ENCODE data around the gene PHKG1. TPM values are rescaled to one million over a fixed set of nuclear protein-coding genes. Genes with fewer than 3 reads are reported as not detected.
"Not testable (repeated sequence)": the region's sequence is repeated elsewhere in the genome, so short reads cannot be mapped to it uniquely, and the experiment has no call there.

The PHKG1 gene
- total RNA-seq, 2 experiments from 2014 or later = 2.9 to 3.0 TPM

DNA sequence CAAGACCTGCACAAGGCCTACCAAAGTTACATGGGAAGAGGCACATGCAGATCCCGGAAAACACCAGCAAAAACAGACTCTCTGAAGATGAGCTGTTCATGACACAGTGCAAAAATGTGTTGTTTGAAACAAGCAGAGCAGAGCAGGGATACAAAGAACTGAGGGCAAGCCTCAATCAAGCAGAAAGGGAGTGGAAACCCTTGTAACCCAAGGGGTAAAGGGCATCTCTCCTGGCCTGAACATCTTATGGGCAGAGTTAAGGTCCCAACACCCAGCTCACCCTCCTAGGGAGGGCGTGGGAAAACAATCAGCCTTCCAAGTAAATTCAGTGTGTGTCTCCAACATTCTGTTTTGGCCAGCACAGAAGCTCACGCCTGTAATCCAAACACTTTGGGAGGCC is 52.0 kb downstream of the PHKG1 start:
- intact Hi-C loops (cut with micrococcal nuclease) = no loop called here
- peaks cover 9% of the 10 kb centered on the region for H3K36me3 Mint-ChIP-seq (ENCODE audit: low read depth)
- ChIA-PET CTCF (interaction anchor here (0.9 kb wide), 1 partner anchor 9 kb away, joined by 3 read pairs; no protein-coding TSS in a partner anchor), POLR2A (interaction anchor here (1.8 kb wide), 1 partner anchor 10 kb away, joined by 6 read pairs; the partner anchor contains the start of genes CCT6A and PSPH)
- H3K9me3 Mint-ChIP-seq = no peaks in the 10 kb centered on the region
- no peaks in the 10 kb centered on the region for H3K4me1 Mint-ChIP-seq (ENCODE audit: low read depth)
- TF ChIP-seq, protein P1, sequence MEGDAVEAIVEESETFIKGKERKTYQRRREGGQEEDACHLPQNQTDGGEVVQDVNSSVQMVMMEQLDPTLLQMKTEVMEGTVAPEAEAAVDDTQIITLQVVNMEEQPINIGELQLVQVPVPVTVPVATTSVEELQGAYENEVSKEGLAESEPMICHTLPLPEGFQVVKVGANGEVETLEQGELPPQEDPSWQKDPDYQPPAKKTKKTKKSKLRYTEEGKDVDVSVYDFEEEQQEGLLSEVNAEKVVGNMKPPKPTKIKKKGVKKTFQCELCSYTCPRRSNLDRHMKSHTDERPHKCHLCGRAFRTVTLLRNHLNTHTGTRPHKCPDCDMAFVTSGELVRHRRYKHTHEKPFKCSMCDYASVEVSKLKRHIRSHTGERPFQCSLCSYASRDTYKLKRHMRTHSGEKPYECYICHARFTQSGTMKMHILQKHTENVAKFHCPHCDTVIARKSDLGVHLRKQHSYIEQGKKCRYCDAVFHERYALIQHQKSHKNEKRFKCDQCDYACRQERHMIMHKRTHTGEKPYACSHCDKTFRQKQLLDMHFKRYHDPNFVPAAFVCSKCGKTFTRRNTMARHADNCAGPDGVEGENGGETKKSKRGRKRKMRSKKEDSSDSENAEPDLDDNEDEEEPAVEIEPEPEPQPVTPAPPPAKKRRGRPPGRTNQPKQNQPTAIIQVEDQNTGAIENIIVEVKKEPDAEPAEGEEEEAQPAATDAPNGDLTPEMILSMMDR (IDR thresholded peaks at IDR 0.05) = no peak
- no peak overlapping the region for H3K27ac Mint-ChIP-seq
- no peaks in the 10 kb centered on the region for H3K27me3 Mint-ChIP-seq
- DNase-seq (no peak), ATAC-seq (no peak)
- H3K4me3 Mint-ChIP-seq = no peak overlapping the region

DNA sequence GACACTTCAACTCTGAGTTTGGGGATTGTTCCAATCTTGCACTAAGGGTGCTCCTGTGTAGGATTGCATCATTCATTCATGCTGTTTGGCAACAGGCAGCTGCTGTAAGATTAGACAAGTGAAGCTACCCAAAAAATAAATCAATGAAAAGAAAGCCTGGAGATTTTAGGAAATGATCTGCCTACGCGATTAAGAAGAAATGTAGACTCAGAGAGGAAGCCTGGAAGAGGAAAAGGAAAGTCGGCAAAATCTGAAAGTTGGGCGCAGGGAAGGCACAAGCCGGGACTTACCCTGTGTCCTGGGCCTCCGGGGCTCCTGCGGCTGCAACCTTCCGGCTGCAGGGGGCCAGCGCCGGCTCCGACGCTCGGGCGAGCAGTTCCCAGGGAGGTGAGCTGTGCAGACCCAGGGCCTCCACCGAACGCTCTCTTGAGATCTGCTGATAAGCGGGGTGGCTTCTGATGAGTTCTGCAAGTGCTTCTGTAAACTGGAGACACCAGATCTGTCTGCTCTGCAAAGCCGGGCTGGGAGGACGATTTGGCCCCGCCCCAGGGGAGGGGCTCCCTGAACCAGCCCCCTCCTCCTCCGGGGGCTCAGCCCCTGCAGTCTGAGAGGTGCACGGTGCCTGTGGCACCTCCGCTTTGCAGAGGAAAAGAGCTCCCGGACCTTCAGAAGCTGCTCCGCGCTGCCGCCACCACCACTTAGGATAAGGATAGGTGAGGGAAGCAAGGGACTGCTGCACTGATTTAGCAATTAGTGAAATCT is 58.9 kb downstream of the PHKG1 start:
- TF ChIP-seq, protein P1 (IDR thresholded peaks at IDR 0.05) = no peak
- POLR2A ChIA-PET = interaction anchor here (0.6 to 2.8 kb wide), 5 partner anchors 17 to 499 kb away, joined by 3 to 12 read pairs (median 4); partner anchors contain the start of genes CCT6A and PSPH
- peak; percentile 96 for ATAC-seq
- H3K27ac Mint-ChIP-seq = peak overlapping the region; percentile 81
- no peaks in the 10 kb centered on the region for H3K9me3 Mint-ChIP-seq
- peaks cover 9% of the 10 kb centered on the region for H3K4me1 Mint-ChIP-seq (ENCODE audit: low read depth)
- H3K4me3 Mint-ChIP-seq = peak overlapping the region; percentile 79
- CTCF ChIA-PET = interaction anchor here (1.2 kb wide), 1 partner anchor 19 kb away, joined by 3 read pairs; no protein-coding TSS in a partner anchor
- peaks cover 20% of the 10 kb centered on the region for H3K36me3 Mint-ChIP-seq (ENCODE audit: low read depth)
- H3K27me3 Mint-ChIP-seq = no peaks in the 10 kb centered on the region
- DNase-seq = peak; percentile 71
- intact Hi-C loops (cut with micrococcal nuclease) = no loop called here

DNA sequence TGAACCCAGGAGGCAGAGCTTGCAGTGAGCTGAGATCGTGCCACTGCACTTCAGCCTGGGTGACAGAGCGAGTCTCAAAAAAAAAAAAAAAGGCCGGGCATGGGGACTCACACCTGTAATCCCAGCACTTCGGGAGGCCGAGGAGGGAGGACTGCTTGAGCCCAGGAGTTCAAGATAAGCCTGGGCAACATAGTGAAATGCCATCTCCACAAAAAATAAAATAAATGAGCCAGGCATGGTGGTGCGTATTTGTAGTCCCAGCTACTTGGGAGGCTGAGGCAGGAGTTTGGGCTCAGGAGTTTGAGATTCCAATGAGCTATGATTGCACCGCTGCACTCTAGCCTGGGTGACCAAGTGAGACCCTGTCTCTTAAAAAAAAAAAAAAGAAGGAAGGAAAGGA is 60.2 kb downstream of the PHKG1 start:
- H3K27me3 Mint-ChIP-seq; DNase-seq; H3K4me1 Mint-ChIP-seq (ENCODE audit: low read depth); H3K27ac Mint-ChIP-seq; intact Hi-C loops (cut with micrococcal nuclease); H3K9me3 Mint-ChIP-seq; ATAC-seq; CTCF ChIA-PET: not testable (repeated sequence)
- peaks cover 23% of the 10 kb centered on the region for H3K36me3 Mint-ChIP-seq (ENCODE audit: low read depth)
- POLR2A ChIA-PET = interaction anchor here (2.8 kb wide), 1 partner anchor 18 kb away, joined by 12 read pairs; the partner anchor contains the start of genes CCT6A and PSPH
- H3K4me3 Mint-ChIP-seq = peak overlapping the region; percentile 48

DNA sequence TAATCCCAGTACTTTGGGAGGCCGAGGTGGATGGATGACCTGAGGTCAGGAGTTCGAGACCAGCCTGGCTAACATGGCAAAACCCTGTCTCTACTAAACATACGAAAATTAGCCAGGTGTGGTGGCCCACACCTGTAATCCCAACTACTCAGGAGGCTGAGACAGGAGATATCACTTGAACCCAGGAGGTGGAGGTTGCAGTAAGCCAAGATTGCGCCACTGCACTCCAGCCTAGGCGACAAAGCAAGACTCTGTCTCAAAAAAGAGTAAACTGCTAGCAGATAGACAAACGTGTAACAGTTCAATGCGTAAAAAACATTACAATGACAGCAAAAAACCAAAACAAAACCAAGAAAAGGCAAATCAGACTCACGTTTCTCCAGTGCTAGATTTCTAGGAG is 61.2 kb downstream of the PHKG1 start:
- peaks cover 28% of the 10 kb centered on the region for H3K36me3 Mint-ChIP-seq (ENCODE audit: low read depth)
- H3K27ac Mint-ChIP-seq; POLR2A ChIA-PET; H3K4me1 Mint-ChIP-seq (ENCODE audit: low read depth); H3K9me3 Mint-ChIP-seq; H3K4me3 Mint-ChIP-seq; H3K27me3 Mint-ChIP-seq; ATAC-seq; CTCF ChIA-PET; DNase-seq; intact Hi-C loops (cut with micrococcal nuclease): not testable (repeated sequence)

DNA sequence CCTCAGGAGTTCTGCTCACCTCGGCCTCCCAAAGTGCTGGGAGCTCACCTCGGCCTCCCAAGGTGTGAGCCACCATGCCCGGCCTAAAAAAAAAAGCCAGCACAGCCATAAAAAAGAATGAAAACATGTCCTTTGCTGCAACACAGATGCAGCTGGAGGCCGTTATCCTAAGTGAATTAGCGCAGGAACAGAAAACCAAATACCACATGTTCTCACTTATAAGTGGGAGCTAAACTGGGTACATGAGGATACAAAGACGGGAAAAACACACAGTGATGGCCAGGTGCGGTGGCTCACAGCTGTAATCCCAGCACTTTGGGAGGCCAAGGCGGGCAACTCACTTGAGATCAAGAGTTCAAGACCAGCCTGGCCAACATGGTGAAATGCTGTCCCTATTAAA is 62.4 kb downstream of the PHKG1 start:
- CTCF ChIA-PET = interaction anchor here (0.6 to 1.1 kb wide), 2 partner anchors 23 to 44 kb away, joined by 3 read pairs; no protein-coding TSS in a partner anchor
- no peaks in the 10 kb centered on the region for H3K27me3 Mint-ChIP-seq
- H3K36me3 Mint-ChIP-seq (ENCODE audit: low read depth) = peaks cover 31% of the 10 kb centered on the region
- H3K9me3 Mint-ChIP-seq = no peaks in the 10 kb centered on the region
- peaks cover 9% of the 10 kb centered on the region for H3K4me1 Mint-ChIP-seq (ENCODE audit: low read depth)
- TF ChIP-seq, protein P1 (IDR thresholded peaks at IDR 0.05) = no peak
- no peak overlapping the region for H3K27ac Mint-ChIP-seq
- no peak for ATAC-seq
- H3K4me3 Mint-ChIP-seq = no peak overlapping the region
- DNase-seq = no peak
- POLR2A ChIA-PET = no interaction called here
- intact Hi-C loops (cut with micrococcal nuclease) = no loop called here

Other genes starting within 250 kb of the PHKG1 start
- not detected for gene SEPTIN14, start 230.2 kb downstream of the PHKG1 start, total RNA-seq
- 1 to 10 TPM; 2.2 to 2.8 TPM for gene ZNF713, start 205.5 kb downstream of the PHKG1 start, total RNA-seq
- gene MRPS17, start 141.1 kb downstream of the PHKG1 start, total RNA-seq = 10 to 100 TPM; 28.2 to 29.1 TPM
- gene NIPSNAP2, start 128.4 kb downstream of the PHKG1 start, total RNA-seq = 10 to 100 TPM; 54.2 to 56.7 TPM
- 10 to 100 TPM; 31.2 to 33.8 TPM for gene PSPH, start 41.5 kb downstream of the PHKG1 start, total RNA-seq
- gene CCT6A, start 41.2 kb downstream of the PHKG1 start, total RNA-seq = 100 to 1,000 TPM; 231 to 239 TPM
- 100 to 1,000 TPM; 140 to 141 TPM for gene SUMF2, start 28.7 kb downstream of the PHKG1 start, total RNA-seq
- 100 to 1,000 TPM; 726 to 748 TPM for gene CHCHD2, start 13.5 kb upstream of the PHKG1 start, total RNA-seq
- gene NUPR2, start 23.5 kb upstream of the PHKG1 start, total RNA-seq = not detected